Activated CD4-positive, alpha-beta T cell treated with anti-CD3 and anti-CD28 coated beads, Interleukin-2, amount 50 U/mL, for 16 hours (primary cell): ENCODE measurements around the gene METTL23.
"Not testable (repeated sequence)": the region's sequence is repeated elsewhere in the genome, so short reads cannot be mapped to it uniquely, and the experiment has no call there.

Source experiments
- DNase-seq: peaks from one replicate; pipeline ENCODE4 v3.0.0-alpha.2; 2020

METTL23 gene

DNA sequence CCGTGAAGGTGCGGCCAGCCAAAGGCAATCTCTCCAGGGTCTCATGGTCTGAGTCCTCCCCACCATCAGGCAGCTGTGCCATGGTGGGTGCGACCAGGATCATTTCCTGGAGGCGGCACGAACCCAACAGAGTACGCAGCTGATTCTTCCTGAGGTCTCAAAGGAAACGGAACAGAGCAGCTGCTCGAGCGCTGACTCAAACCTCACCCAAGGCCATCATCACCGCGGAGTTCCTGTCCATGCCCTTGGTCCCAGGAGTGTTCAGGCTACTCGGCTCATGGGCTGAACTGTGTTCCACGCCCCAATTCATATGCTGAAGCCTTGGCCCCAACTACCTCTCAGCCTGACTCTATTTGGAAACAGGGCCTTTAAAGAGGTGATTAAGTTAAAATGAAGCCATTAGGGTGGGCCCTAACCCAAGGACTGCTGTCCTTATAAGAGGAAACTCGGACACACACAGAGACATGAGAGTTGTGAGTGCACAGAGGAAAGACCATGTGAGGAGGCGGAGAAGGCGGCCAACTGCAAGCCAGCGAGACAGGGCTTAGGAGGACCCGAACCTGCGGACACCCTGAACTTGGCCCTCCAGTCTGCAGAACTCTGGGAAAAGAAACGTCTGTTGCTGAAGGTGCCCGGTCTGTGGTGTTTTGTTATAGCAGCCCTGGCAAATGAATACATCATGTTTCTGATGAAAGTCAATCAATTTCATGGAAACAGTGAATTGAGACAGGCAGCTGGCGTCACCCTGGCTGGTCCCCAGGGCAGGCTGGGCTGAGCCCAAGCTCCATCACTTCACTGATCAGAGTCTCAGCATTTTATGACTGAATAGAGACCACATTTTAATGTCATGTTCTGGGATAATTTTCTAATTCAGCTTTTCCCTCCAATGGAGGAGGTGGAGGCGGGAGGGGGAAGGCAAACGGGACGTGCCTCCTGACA lies 29.6 kb upstream of the METTL23 start:
- DNase-seq = no peak

GRCh38 chr17:76697702-76698465 lies 28.8 kb upstream of the METTL23 start:
- no peak for DNase-seq

DNA sequence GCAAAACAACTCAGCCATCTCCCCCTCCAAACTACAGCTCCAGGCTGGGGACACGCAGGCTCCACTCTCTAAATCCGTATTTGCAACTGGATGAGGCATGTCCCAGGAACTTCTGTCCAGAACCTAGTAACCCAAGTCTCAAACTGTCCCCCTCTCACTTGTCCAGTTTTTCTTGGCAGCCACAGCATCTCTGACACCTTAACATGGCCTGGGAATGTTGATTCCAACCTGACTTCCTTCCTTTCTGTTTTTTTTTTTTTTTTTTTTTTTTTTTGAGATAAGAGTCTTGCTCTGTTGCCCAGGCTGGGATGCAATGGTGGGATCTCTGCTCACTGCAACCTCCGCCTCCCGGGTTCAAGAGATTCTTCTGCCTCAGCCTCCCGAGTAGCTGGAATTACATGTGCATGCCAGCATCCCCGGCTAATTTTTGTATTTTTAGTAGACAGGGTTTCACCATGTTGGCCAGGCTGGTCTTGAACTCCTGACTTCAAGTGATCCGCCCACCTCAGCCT lies 28.1 kb upstream of the METTL23 start:
- DNase-seq = not testable (repeated sequence)

- no peak for DNase-seq
Measured at GRCh38 chr17:76700270-76700616, 26.4 kb upstream of the METTL23 start.

- no peak for DNase-seq
Measured at GRCh38 chr17:76700617-76701470, 25.8 kb upstream of the METTL23 start.

DNA sequence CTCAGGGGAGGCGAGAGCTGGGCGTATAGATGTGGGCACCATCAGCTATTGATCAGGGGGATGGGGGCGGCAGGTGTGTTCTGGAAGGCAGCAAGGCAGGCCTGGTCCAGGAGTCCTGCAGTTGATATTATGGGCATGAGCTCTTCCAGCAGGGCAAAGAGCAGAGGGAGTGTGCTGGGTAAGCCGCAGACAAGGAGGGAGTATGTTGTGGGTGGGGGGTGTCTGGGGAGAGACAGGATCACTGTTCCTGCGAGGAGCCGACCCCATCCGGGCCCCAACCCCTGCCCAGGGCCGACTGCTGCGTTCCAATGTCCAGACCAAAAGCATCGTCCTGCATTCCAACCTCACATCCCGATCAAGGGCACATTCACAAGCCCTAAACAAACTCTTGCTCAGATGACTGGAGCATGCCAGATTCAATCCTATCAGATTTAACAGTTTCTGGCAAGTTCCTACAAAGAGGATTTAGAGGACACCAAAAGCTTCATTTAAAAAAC lies 25.1 kb upstream of the METTL23 start:
- no peak for DNase-seq

DNA sequence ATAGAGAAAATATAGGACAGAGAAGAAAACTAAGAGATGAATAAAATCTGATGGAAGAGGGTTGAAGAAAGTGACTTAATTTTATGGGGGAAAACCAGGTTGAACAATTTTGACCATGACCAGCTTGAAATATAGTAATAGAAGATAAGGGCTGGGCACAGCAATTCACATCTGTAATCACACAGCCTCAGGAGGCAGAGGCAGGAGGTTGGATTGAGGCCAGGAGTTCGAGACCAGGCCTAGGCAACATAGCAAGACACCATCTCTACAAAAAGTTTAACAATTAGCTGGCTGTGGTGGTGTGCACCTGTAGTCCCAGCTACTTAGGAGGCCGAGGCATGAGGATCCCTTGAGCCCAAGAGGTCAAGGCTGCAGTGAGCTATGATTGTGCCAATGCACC lies 24.6 kb upstream of the METTL23 start:
- DNase-seq = no peak

- no peak for DNase-seq
Measured at GRCh38 chr17:76702941-76703637, 23.6 kb upstream of the METTL23 start.

- no peak for DNase-seq
Measured at GRCh38 chr17:76704805-76705204, 21.8 kb upstream of the METTL23 start.

- DNase-seq = no peak
Measured at GRCh38 chr17:76706817-76707216, 19.8 kb upstream of the METTL23 start.

GRCh38 chr17:76707985-76708807 lies 18.4 kb upstream of the METTL23 start:
- no peak for DNase-seq

- no peak for DNase-seq
Measured at GRCh38 chr17:76709077-76709950, 17.3 kb upstream of the METTL23 start.

- DNase-seq = not testable (repeated sequence)
Measured at GRCh38 chr17:76709951-76710862, 16.4 kb upstream of the METTL23 start.

GRCh38 chr17:76710863-76711611 lies 15.6 kb upstream of the METTL23 start, which contains the start of gene MXRA7:
Gene MXRA7 (minus strand): TSS chr17:76710965. CDS start chr17:76710946, 19 bp downstream.
- peak; percentile 35 for DNase-seq

- DNase-seq = not testable (repeated sequence)
Measured at GRCh38 chr17:76712321-76712720, 14.3 kb upstream of the METTL23 start.

- no peak for DNase-seq
Measured at GRCh38 chr17:76713765-76714164, 12.9 kb upstream of the METTL23 start.

DNA sequence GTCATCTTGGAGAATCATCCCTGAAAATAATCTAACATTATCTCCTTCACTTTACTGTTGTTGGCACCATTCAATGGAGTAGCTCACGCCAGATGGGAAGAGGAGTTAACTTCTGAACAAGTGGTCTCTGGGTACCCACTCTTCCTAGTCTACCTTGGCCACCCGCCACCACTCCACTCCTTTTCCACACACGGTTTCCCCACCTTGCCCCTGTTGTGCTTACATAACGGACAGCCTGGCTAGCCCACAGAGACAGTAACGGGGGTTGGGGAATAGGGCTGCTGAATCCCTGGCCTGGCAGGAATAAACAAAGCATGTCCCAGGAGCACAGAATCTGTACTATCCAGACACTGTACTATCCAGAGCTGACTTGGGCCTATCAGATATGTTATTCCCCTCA lies 12.3 kb upstream of the METTL23 start:
- no peak for DNase-seq
